Duodenal mucosa (tissue), 2 donors: ENCODE data around the gene ZFP62.

Source experiments
- H3K27ac ChIP-seq: one replicate; pipeline ENCODE4 v1.7.0; 2013; ENCODE audit warnings: low read depth, low read length
- H3K27me3 ChIP-seq, 2 donors: one replicate each; pipeline ENCODE4 v1.7.0; 2013; ENCODE audit warnings: low read length in 2 of 2, control low read depth in 1 of 2; ENCODE audit not compliant: insufficient read depth in 2 of 2, control insufficient read depth in 1 of 2
- H3K36me3 ChIP-seq, 2 donors: one replicate each; pipeline ENCODE4 v1.7.0; 2013; ENCODE audit warnings: low read length in 2 of 2, control low read depth in 1 of 2; ENCODE audit not compliant: insufficient read depth in 2 of 2, control insufficient read depth in 1 of 2
- H3K4me1 ChIP-seq, 2 donors: one replicate each; pipeline ENCODE4 v1.7.0; 2013; ENCODE audit warnings: low read length in 2 of 2, control low read depth in 1 of 2; ENCODE audit not compliant: insufficient read depth in 2 of 2, control insufficient read depth in 1 of 2
- H3K4me3 ChIP-seq, 2 donors: one replicate each; pipeline ENCODE4 v1.7.0; 2013; ENCODE audit warnings: low read length in 2 of 2, low read depth in 1 of 2
- H3K9ac ChIP-seq, 2 donors: one replicate each; pipeline ENCODE4 v1.7.0; 2013; ENCODE audit warnings: low read length in 2 of 2, low read depth in 1 of 2
- H3K9me3 ChIP-seq, 2 donors: one replicate each; pipeline ENCODE4 v1.7.0; 2013; ENCODE audit warnings: low read length in 2 of 2, control low read depth in 1 of 2; ENCODE audit not compliant: control insufficient read depth in 1 of 2

Gene ZFP62

GRCh38 chr5:180811623-180812124 lies 49.4 kb downstream of the ZFP62 start:
- H3K9me3 ChIP-seq: no peaks in the 10 kb centered on the region
- peaks cover 39 to 51% of the 10 kb centered on the region in 2 donors for H3K4me1 ChIP-seq
- H3K9ac ChIP-seq: peak overlapping the region; percentile 71 to 95
- H3K36me3 ChIP-seq: peaks cover 0 to 7% of the 10 kb centered on the region in 2 donors
- H3K4me3 ChIP-seq: peak overlapping the region; percentile 85 to 90
- H3K27me3 ChIP-seq: no peaks in the 10 kb centered on the region
- peak overlapping the region; percentile 99 for H3K27ac ChIP-seq

GRCh38 chr5:180810959-180811622 lies 50.0 kb downstream of the ZFP62 start:
- peaks cover 0 to 7% of the 10 kb centered on the region in 2 donors for H3K36me3 ChIP-seq
- H3K4me3 ChIP-seq: peak overlapping the region; percentile 85 to 90
- H3K4me1 ChIP-seq: peaks cover 42 to 52% of the 10 kb centered on the region in 2 donors
- H3K27ac ChIP-seq: peak overlapping the region; percentile 99
- H3K9me3 ChIP-seq: no peaks in the 10 kb centered on the region
- H3K9ac ChIP-seq: peak overlapping the region; percentile 71 to 95
- H3K27me3 ChIP-seq: no peaks in the 10 kb centered on the region

- Histone ChIP-seq H3K36me3 (peaks cover 0 to 7% of the 10 kb centered on the region in 2 donors), H3K4me1 (peaks cover 43 to 52% of the 10 kb centered on the region in 2 donors), H3K27ac (peak overlapping the region; percentile 99), H3K27me3 (no peaks in the 10 kb centered on the region), H3K9me3 (no peaks in the 10 kb centered on the region), H3K9ac (peak overlapping the region; percentile 71 to 95), H3K4me3 (peak overlapping the region; percentile 85 to 90)
Observed at GRCh38 chr5:180810210-180810958, 50.7 kb downstream of the ZFP62 start.

- Histone ChIP-seq H3K9me3 (no peaks in the 10 kb centered on the region), H3K9ac (peak overlapping the region; percentile 71 to 95), H3K27ac (peak overlapping the region; percentile 99), H3K27me3 (no peaks in the 10 kb centered on the region), H3K4me1 (peaks cover 49 to 55% of the 10 kb centered on the region in 2 donors), H3K36me3 (peaks cover 0 to 7% of the 10 kb centered on the region in 2 donors), H3K4me3 (peak overlapping the region; percentile 85 to 90)
Observed at GRCh38 chr5:180809403-180810209, 51.5 kb downstream of the ZFP62 start.

- peaks cover 59 to 66% of the 10 kb centered on the region in 2 donors for H3K4me1 ChIP-seq
- H3K27me3 ChIP-seq: no peaks in the 10 kb centered on the region
- no peak overlapping the region for H3K27ac ChIP-seq
- H3K9ac ChIP-seq: peak overlapping the region; percentile 58
- H3K4me3 ChIP-seq: peak overlapping the region; percentile 85 to 90
- H3K36me3 ChIP-seq: peaks cover 0 to 7% of the 10 kb centered on the region in 2 donors
- H3K9me3 ChIP-seq: no peaks in the 10 kb centered on the region
Observed at GRCh38 chr5:180808461-180809000, 52.5 kb downstream of the ZFP62 start.

- Histone ChIP-seq H3K9me3 (no peaks in the 10 kb centered on the region), H3K4me1 (peaks cover 59 to 71% of the 10 kb centered on the region in 2 donors), H3K27me3 (no peaks in the 10 kb centered on the region), H3K9ac (peak overlapping the region; percentile 58), H3K27ac (no peak overlapping the region), H3K36me3 (peaks cover 0 to 7% of the 10 kb centered on the region in 2 donors), H3K4me3 (peak overlapping the region; percentile 85 to 90)
Observed at GRCh38 chr5:180807654-180808414, 53.2 kb downstream of the ZFP62 start.

- H3K27me3 ChIP-seq: no peaks in the 10 kb centered on the region
- H3K4me1 ChIP-seq: peaks cover 58 to 71% of the 10 kb centered on the region in 2 donors
- H3K9me3 ChIP-seq: no peaks in the 10 kb centered on the region
- H3K36me3 ChIP-seq: peaks cover 0 to 7% of the 10 kb centered on the region in 2 donors
- H3K27ac ChIP-seq: no peak overlapping the region
- H3K9ac ChIP-seq: peak overlapping the region; percentile 44 to 54
- H3K4me3 ChIP-seq: peak overlapping the region; percentile 85 to 90
Observed at GRCh38 chr5:180807046-180807445, 54.0 kb downstream of the ZFP62 start.

GRCh38 chr5:180806351-180807011 lies 54.6 kb downstream of the ZFP62 start:
- H3K4me3 ChIP-seq: peak overlapping the region; percentile 85 to 90
- H3K4me1 ChIP-seq: peaks cover 55 to 71% of the 10 kb centered on the region in 2 donors
- H3K27ac ChIP-seq: peak overlapping the region; percentile 43
- H3K9ac ChIP-seq: peak overlapping the region in 1 of 2 donors; percentile 54
- no peaks in the 10 kb centered on the region for H3K27me3 ChIP-seq
- H3K36me3 ChIP-seq: peaks cover 0 to 7% of the 10 kb centered on the region in 2 donors
- no peaks in the 10 kb centered on the region for H3K9me3 ChIP-seq
